PFSK-1 (cell line): ENCODE data around the gene PIGBOS1.

Source experiments
- POLR2AphosphoS5 ChIP-seq: IDR thresholded peaks from 2 replicates; pipeline ENCODE4 v1.6.1; 2012; ENCODE audit warnings: low read depth, mild to moderate bottlenecking, control low read depth, low read length, moderate library complexity
- REST ChIP-seq, 2 experiments: IDR thresholded peaks; 2 replicates each; pipeline versions ENCODE4 v1.6.1 to v1.8.0; 2011 to 2012; ENCODE audit warnings: low read depth in 2 of 2, low read length in 2 of 2, control low read depth in 1 of 2, inconsistent platforms in 1 of 2, mild to moderate bottlenecking in 1 of 2, moderate library complexity in 1 of 2; ENCODE audit not compliant: insufficient read depth in 1 of 2
- SIN3A ChIP-seq: IDR thresholded peaks from 2 replicates; pipeline ENCODE4 v1.6.1; 2012; ENCODE audit warnings: mild to moderate bottlenecking, low read length, moderate library complexity, borderline replicate concordance; ENCODE audit not compliant: insufficient read depth
- TAF1 ChIP-seq: IDR thresholded peaks from 2 replicates; pipeline ENCODE4 v1.6.1; 2012; ENCODE audit warnings: low read length, control low read depth, borderline replicate concordance; ENCODE audit not compliant: insufficient read depth

- TF ChIP-seq POLR2AphosphoS5 (no peak), REST (IDR thresholded peaks at IDR 0.05; ENCODE audit: insufficient read depth in 1 of 2, low read depth in 2 of 2, low read length in 2 of 2) (no peak), SIN3A (no peak), TAF1 (no peak)
Observed at GRCh38 chr15:55362641-55363040, 43.7 kb upstream of the PIGBOS1 start.
